ENCODE results near the gene CSF3.

GRCh38 chr17:40025991-40026815 is 11.0 kb downstream of the CSF3 start:
- TF ChIP-seq SNAI2 (CRISPR knock-in tag; IDR thresholded peaks at IDR 0.05) (no peak), PATZ1 (CRISPR knock-in tag; IDR thresholded peaks at IDR 0.05; ENCODE audit: borderline replicate concordance) (no peak), ZFP30 (CRISPR knock-in tag; IDR thresholded peaks at IDR 0.05) (no peak), ZFP3 (CRISPR knock-in tag; IDR thresholded peaks at IDR 0.05) (no peak), ARNTL (CRISPR knock-in tag; IDR thresholded peaks at IDR 0.05; ENCODE audit: borderline replicate concordance, low read depth) (no peak), ESRRG (CRISPR knock-in tag; IDR thresholded peaks at IDR 0.05) (no peak), RARB (CRISPR knock-in tag; IDR thresholded peaks at IDR 0.05) (no peak), PPARA (CRISPR knock-in tag; IDR thresholded peaks at IDR 0.05; ENCODE audit: borderline replicate concordance) (no peak)

Measured in SK-N-SH treated with all-trans-retinoic acid at 6 μM for 48 hours (cell line).